Aorta (tissue), 5 donors: ENCODE data around the gene MYL6B. TPM values are rescaled to one million over a fixed set of nuclear protein-coding genes. Genes with fewer than 3 reads are reported as not detected.
A peak's percentile ranks its signal among the peaks of the same experiment; 100 is the strongest.

ENCODE experiments used
- ATAC-seq: fragments of 200-7000 bp; cut with Tn5 transposase; one replicate; pipeline ENCODE4 v1.9.1; 2022; ENCODE audit warnings: moderate library complexity; ENCODE audit not compliant: low FRiP score
- DNase-seq, 2 donors: peaks; one replicate each; pipeline ENCODE4 v3.0.0-alpha.2; 2020
- H3K27ac ChIP-seq, 2 donors: one replicate each; pipeline ENCODE4 v1.5.1; 2013; ENCODE audit warnings: low read length in 2 of 2, mild to moderate bottlenecking in 2 of 2, moderate library complexity in 2 of 2, control low read depth in 1 of 2, inconsistent platforms in 1 of 2, low read depth in 1 of 2
- H3K27me3 ChIP-seq, 2 donors: one replicate each; pipeline ENCODE4 v1.6.1; 2013; ENCODE audit warnings: control low read depth in 1 of 2, low read length in 1 of 2, mild to moderate bottlenecking in 1 of 2, moderate library complexity in 1 of 2; ENCODE audit not compliant: insufficient read depth in 2 of 2, control insufficient read depth in 1 of 2
- H3K36me3 ChIP-seq, 2 donors: one replicate each; pipeline ENCODE4 v1.6.1; 2013; ENCODE audit warnings: control low read depth in 1 of 2, low read length in 1 of 2, mild to moderate bottlenecking in 1 of 2; ENCODE audit not compliant: insufficient read depth in 2 of 2, control insufficient read depth in 1 of 2
- H3K4me1 ChIP-seq, 2 donors: one replicate each; pipeline ENCODE4 v1.6.1; 2013; ENCODE audit warnings: low read length in 2 of 2, control low read depth in 1 of 2, mild to moderate bottlenecking in 1 of 2, moderate library complexity in 1 of 2; ENCODE audit not compliant: insufficient read depth in 2 of 2, control insufficient read depth in 1 of 2
- H3K4me3 ChIP-seq, 2 donors: one replicate each; pipeline ENCODE4 v1.5.1; 2013; ENCODE audit warnings: low read length in 2 of 2, control low read depth in 1 of 2, mild to moderate bottlenecking in 1 of 2
- H3K9me3 ChIP-seq: one replicate; pipeline ENCODE4 v1.6.1; 2013; ENCODE audit warnings: mild to moderate bottlenecking, low read length; ENCODE audit not compliant: control insufficient read depth
- WGBS, 2 donors: extraction: QIAGEN DNeasy Blood & Tissue Kit; methylation state at CpG; one replicate each; pipeline ENCODE4 v1.1.7; 2013; 5-methylcytosine and 5-hydroxymethylcytosine counted together
- intact Hi-C, 2 donors: fragments of 100-400 bp; cut with DNase I; formaldehyde crosslinking; loops; one replicate each; pipeline versions ENCODE4 v1.14.2 to v1.15.0; 2022
- polyA plus RNA-seq, 2 donors: library from polyadenylated mRNA; stranded (reverse); fragments of 200-250 nt; gene quantifications; one replicate each; pipeline ENCODE4 v1.2.3, GENCODE V29; 2013
- total RNA-seq, 2 donors: library from RNA; stranded (reverse); fragmentation: NEBNext Ultra II Directional; extraction: Animal tissue kit (Norgen Biotek cat#: 25700); gene quantifications; one replicate each; pipeline ENCODE4 v1.2.1, GENCODE V29; 2021
- donor health status: healthy with polysubstance abuse.
- donor health status: Bipolar disorder and iron deficiency.
- donor health status: DM: no; HTN: no; CAD: no.
- donor health status: DM: no; HTN: no; CAD: no.
- donor health status: DM: yes; HTN: yes; CAD: no.

The MYL6B gene
- total and polyA plus RNA-seq, 4 donors, result 30.2 to 101 (median 50.4) TPM

DNA sequence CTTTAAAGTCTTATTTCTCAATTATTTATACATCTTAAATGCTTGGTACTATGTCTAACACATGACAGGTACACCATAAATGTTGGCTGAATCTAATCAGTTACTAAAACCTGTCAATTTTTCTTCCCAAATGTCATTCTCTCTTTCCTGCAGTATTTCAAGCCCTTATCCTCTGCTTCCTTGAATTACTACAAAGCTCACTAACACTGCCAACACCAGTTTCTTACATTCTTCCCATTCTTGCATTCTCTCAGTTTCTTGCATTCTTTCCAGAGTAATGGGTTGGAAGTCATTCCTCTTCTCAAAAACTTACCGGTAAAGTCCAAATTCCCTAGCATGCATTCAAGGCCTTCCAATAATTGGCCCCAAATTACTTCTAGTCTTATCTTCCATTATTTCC is 46.4 kb downstream of the MYL6B start:
- Histone ChIP-seq H3K4me3 (no peak overlapping the region), H3K27ac (no peak overlapping the region), H3K9me3 (no peaks in the 10 kb centered on the region), H3K4me1 (no peaks in the 10 kb centered on the region), H3K36me3 (no peaks in the 10 kb centered on the region), H3K27me3 (no peaks in the 10 kb centered on the region)
- DNase-seq (no peak), ATAC-seq (no peak)
- WGBS, 2 donors, result 7% methylated on average over 1 of the region's 1 CpG
- intact Hi-C loops, result no loop called here

DNA sequence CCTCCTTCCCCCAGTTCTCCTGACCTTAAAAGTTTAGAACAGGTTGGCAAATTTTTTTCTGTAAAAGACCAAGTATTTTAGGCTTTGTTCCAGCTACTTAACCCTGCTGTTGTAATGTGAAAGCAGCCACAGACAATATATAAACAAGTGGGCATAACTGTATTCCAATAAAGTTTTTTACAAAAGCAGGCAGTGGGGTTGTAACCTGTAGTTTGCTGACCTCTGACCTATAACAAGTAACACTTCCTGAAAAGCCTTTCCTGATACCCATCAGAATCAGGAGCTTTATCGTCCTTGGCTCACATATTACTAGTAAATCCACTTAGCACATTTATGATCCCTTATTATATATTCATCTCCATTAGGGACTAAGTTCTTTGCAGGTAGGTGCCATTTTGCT is 50.0 kb downstream of the MYL6B start:
- WGBS, 2 donors, result 43 to 67% methylated on average over 1 of the region's 1 CpG
- Histone ChIP-seq H3K36me3 (peaks cover 4 to 6% of the 10 kb centered on the region in 2 donors), H3K27me3 (no peaks in the 10 kb centered on the region), H3K9me3 (no peaks in the 10 kb centered on the region), H3K4me3 (no peak overlapping the region), H3K4me1 (no peaks in the 10 kb centered on the region), H3K27ac (no peak overlapping the region)
- intact Hi-C loops, result no loop called here
- no peak for ATAC-seq
- DNase-seq, result no peak

DNA sequence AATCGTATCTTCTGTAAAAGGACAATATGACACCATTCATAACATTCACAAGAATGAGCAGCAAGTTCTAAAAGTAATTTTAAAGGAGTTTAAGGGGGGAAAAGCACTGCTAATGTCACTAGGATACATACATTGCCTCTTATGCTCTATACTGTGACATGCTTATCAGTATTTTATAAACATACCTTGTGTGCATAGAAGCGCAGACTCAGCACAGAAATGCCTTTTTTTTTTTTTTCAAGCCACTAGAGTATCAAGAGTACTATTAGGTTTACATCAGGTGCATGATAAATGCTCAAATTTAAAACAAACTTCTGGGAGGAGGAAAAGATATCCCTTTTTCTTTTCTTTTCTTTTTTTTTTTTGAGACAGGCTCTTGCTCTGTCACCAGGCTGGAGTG is 50.5 kb downstream of the MYL6B start:
- H3K9me3 ChIP-seq, result no peaks in the 10 kb centered on the region
- no peaks in the 10 kb centered on the region for H3K27me3 ChIP-seq
- 50 to 55% methylated on average over 2 of the region's 2 CpGs for WGBS, 2 donors
- peaks cover 7 to 9% of the 10 kb centered on the region in 2 donors for H3K36me3 ChIP-seq
- ATAC-seq (no peak), DNase-seq (no peak)
- H3K4me1 ChIP-seq, result no peaks in the 10 kb centered on the region
- H3K4me3 ChIP-seq, result no peak overlapping the region
- intact Hi-C loops, result no loop called here
- no peak overlapping the region for H3K27ac ChIP-seq

DNA sequence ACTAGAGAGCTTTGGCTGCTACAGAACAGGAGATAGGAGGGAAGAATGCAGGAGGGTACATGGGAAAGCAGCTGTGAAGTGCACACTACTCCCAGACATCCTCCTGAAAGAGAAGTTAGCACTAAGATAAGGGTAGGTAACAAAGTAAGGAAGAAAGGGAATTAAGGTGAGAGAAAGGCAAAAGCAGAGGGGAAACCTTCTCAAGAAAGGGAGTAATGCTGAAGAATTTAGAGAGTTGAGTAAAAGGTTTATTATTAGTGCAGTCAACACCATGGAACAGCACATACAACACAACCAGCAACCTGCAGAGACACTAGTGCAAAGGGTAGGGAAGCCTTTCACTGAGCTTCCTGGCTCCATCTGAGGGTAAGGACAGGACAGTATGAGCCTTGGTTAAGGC is 51.9 kb downstream of the MYL6B start:
- ATAC-seq (no peak), DNase-seq (no peak)
- Histone ChIP-seq H3K4me1 (no peaks in the 10 kb centered on the region), H3K27ac (no peak overlapping the region), H3K36me3 (peaks cover 7 to 11% of the 10 kb centered on the region in 2 donors), H3K4me3 (no peak overlapping the region), H3K9me3 (no peaks in the 10 kb centered on the region), H3K27me3 (no peaks in the 10 kb centered on the region)
- intact Hi-C loops, result no loop called here

DNA sequence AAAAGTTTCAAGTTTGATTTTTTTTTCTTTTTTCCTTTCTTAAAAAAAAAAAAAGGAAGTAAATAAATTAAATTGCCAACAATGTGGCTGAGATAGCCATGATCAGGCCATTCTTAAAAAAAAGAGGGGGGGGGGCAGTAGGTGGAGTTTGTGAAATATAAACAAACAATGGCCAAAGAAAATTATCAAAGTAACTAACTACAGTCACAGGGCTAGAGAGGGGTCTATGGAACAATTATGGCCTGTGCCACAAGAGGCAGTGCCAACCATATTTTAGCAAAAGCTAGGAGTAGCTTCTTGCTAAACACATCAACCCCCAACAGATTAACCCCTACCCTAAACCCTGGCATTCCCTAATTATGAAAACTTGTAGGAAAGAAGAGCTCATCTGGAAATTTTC is 53.1 kb downstream of the MYL6B start:
- no peak for DNase-seq
- peak overlapping the region in 1 of 2 donors; percentile 15 for H3K27ac ChIP-seq
- H3K27me3 ChIP-seq, result no peaks in the 10 kb centered on the region
- H3K4me3 ChIP-seq, result no peak overlapping the region
- ATAC-seq, result no peak
- intact Hi-C loops, result no loop called here
- no peaks in the 10 kb centered on the region for H3K9me3 ChIP-seq
- peaks cover 7 to 16% of the 10 kb centered on the region in 2 donors for H3K36me3 ChIP-seq
- H3K4me1 ChIP-seq, result no peaks in the 10 kb centered on the region

GRCh38 chr12:56206452-56207166 is 54.2 kb downstream of the MYL6B start:
- WGBS, 2 donors, result 46 to 48% methylated on average over 14 of the region's 14 CpGs
- Histone ChIP-seq H3K4me3 (no peak overlapping the region), H3K36me3 (peaks cover 7 to 16% of the 10 kb centered on the region in 2 donors), H3K27ac (no peak overlapping the region), H3K27me3 (no peaks in the 10 kb centered on the region), H3K4me1 (no peaks in the 10 kb centered on the region), H3K9me3 (no peaks in the 10 kb centered on the region)
- ATAC-seq, result peak; percentile 68
- intact Hi-C loops, result loop anchor here in 1 of 2 donors (2.0 kb wide), 1 partner anchor 18 kb away; the partner anchor contains the start of gene NABP2
- peak in 1 of 2 donors; percentile 69 for DNase-seq

Other genes starting within 250 kb of the MYL6B start
- 10 to 100 TPM; 21.9 to 23.5 TPM for gene PYM1, start 224.7 kb upstream of the MYL6B start, total RNA-seq
- gene PYM1, start 224.7 kb upstream of the MYL6B start, polyA plus RNA-seq, result 10 to 100 TPM; 28.9 to 40.2 TPM
- gene DGKA, start 221.4 kb upstream of the MYL6B start, total RNA-seq, result 10 to 100 TPM; 74.1 to 86.5 TPM
- 10 to 100 TPM; 41.4 to 85.6 TPM for gene DGKA, start 221.4 kb upstream of the MYL6B start, polyA plus RNA-seq
- gene PMEL, start 186.5 kb upstream of the MYL6B start, total RNA-seq, result 1 to 10 TPM in 1 of 2 donors, under 1 TPM in 1; 0.93 to 2.0 TPM
- 1 to 10 TPM in 1 of 2 donors, under 1 TPM in 1; 0.64 to 2.9 TPM for gene PMEL, start 186.5 kb upstream of the MYL6B start, polyA plus RNA-seq
- 10 to 100 TPM; 29.8 to 35.5 TPM for gene CDK2, start 185.8 kb upstream of the MYL6B start, total RNA-seq
- gene CDK2, start 185.8 kb upstream of the MYL6B start, polyA plus RNA-seq, result 10 to 100 TPM; 27.9 to 36.5 TPM
- 100 to 1,000 TPM; 115 to 126 TPM for gene RAB5B, start 178.5 kb upstream of the MYL6B start, total RNA-seq
- 10 to 100 TPM; 58.4 to 86.2 TPM for gene RAB5B, start 178.5 kb upstream of the MYL6B start, polyA plus RNA-seq
- gene SUOX, start 155.3 kb upstream of the MYL6B start, total RNA-seq, result 10 to 100 TPM; 17.7 to 18.3 TPM
- 10 to 100 TPM in 1 of 2 donors, 1 to 10 TPM in 1; 6.4 to 17.6 TPM for gene SUOX, start 155.3 kb upstream of the MYL6B start, polyA plus RNA-seq
- 10 to 100 TPM in 1 of 2 donors, 1 to 10 TPM in 1; 9.8 to 12.2 TPM for gene IKZF4, start 131.5 kb upstream of the MYL6B start, total RNA-seq
- gene IKZF4, start 131.5 kb upstream of the MYL6B start, polyA plus RNA-seq, result 1 to 10 TPM; 1.8 to 5.3 TPM
- gene RPS26, start 110.7 kb upstream of the MYL6B start, total RNA-seq, result 10 to 100 TPM; 40.5 to 69.1 TPM
- 1,000 to 10,000 TPM in 1 of 2 donors, 100 to 1,000 TPM in 1; 973 to 1,454 TPM for gene RPS26, start 110.7 kb upstream of the MYL6B start, polyA plus RNA-seq
- gene ERBB3, start 72.4 kb upstream of the MYL6B start, total RNA-seq, result 1 to 10 TPM; 3.2 to 5.1 TPM
- gene ERBB3, start 72.4 kb upstream of the MYL6B start, polyA plus RNA-seq, result 1 to 10 TPM in 1 of 2 donors, under 1 TPM in 1; 0.23 to 9.6 TPM
- 10 to 100 TPM; 59.9 to 63.5 TPM for gene PA2G4, start 48.0 kb upstream of the MYL6B start, total RNA-seq
- 10 to 100 TPM; 79.6 to 80.8 TPM for gene PA2G4, start 48.0 kb upstream of the MYL6B start, polyA plus RNA-seq
- 1,000 to 10,000 TPM; 2,225 to 2,370 TPM for gene RPL41, start 36.0 kb upstream of the MYL6B start, total RNA-seq
- 1,000 to 10,000 TPM; 5,850 to 7,278 TPM for gene RPL41, start 36.0 kb upstream of the MYL6B start, polyA plus RNA-seq
- 1 to 10 TPM; 8.9 to 9.6 TPM for gene ZC3H10, start 34.3 kb upstream of the MYL6B start, total RNA-seq
- 1 to 10 TPM; 1.8 to 3.1 TPM for gene ZC3H10, start 34.3 kb upstream of the MYL6B start, polyA plus RNA-seq
- 100 to 1,000 TPM; 103 to 106 TPM for gene ESYT1, start 24.3 kb upstream of the MYL6B start, total RNA-seq
- gene ESYT1, start 24.3 kb upstream of the MYL6B start, polyA plus RNA-seq, result 10 to 100 TPM; 27.0 to 54.6 TPM
- 1,000 to 10,000 TPM; 1,811 to 3,292 TPM for gene MYL6, start 5.8 kb downstream of the MYL6B start, total RNA-seq
- gene MYL6, start 5.8 kb downstream of the MYL6B start, polyA plus RNA-seq, result 1,000 to 10,000 TPM; 5,914 to 7,311 TPM
- 100 to 1,000 TPM; 118 to 140 TPM for gene SMARCC2, start 36.9 kb downstream of the MYL6B start, total RNA-seq
- gene SMARCC2, start 36.9 kb downstream of the MYL6B start, polyA plus RNA-seq, result 10 to 100 TPM; 45.0 to 56.2 TPM
- gene RNF41, start 69.3 kb downstream of the MYL6B start, total RNA-seq, result 10 to 100 TPM; 50.9 to 61.4 TPM
- 10 to 100 TPM; 32.9 to 39.3 TPM for gene RNF41, start 69.3 kb downstream of the MYL6B start, polyA plus RNA-seq
- 10 to 100 TPM; 18.6 to 19.7 TPM for gene NABP2, start 71.8 kb downstream of the MYL6B start, total RNA-seq
- 10 to 100 TPM; 25.7 to 28.6 TPM for gene NABP2, start 71.8 kb downstream of the MYL6B start, polyA plus RNA-seq
- gene SLC39A5, start 77.5 kb downstream of the MYL6B start, total RNA-seq, result not detected
- gene SLC39A5, start 77.5 kb downstream of the MYL6B start, polyA plus RNA-seq, result 10 to 100 TPM in 1 of 2 donors, 1 to 10 TPM in 1; 1.1 to 21.4 TPM
- gene ANKRD52, start 105.8 kb downstream of the MYL6B start, total RNA-seq, result 10 to 100 TPM; 30.5 to 37.9 TPM
- gene ANKRD52, start 105.8 kb downstream of the MYL6B start, polyA plus RNA-seq, result 1 to 10 TPM; 4.4 to 9.3 TPM
- 10 to 100 TPM; 11.1 to 11.2 TPM for gene COQ10A, start 114.4 kb downstream of the MYL6B start, total RNA-seq
- 10 to 100 TPM; 11.9 to 18.9 TPM for gene COQ10A, start 114.4 kb downstream of the MYL6B start, polyA plus RNA-seq
- gene CS, start 147.7 kb downstream of the MYL6B start, total RNA-seq, result 100 to 1,000 TPM; 103 to 104 TPM
- gene CS, start 147.7 kb downstream of the MYL6B start, polyA plus RNA-seq, result 10 to 100 TPM; 49.5 to 56.3 TPM
- gene CNPY2, start 163.4 kb downstream of the MYL6B start, total RNA-seq, result 10 to 100 TPM; 72.2 to 92.0 TPM
- gene CNPY2, start 163.4 kb downstream of the MYL6B start, polyA plus RNA-seq, result 100 to 1,000 TPM in 1 of 2 donors, 10 to 100 TPM in 1; 96.2 to 149 TPM
- gene PAN2, start 181.4 kb downstream of the MYL6B start, total RNA-seq, result 10 to 100 TPM; 40.1 to 83.5 TPM
- 10 to 100 TPM in 1 of 2 donors, 1 to 10 TPM in 1; 6.1 to 73.2 TPM for gene PAN2, start 181.4 kb downstream of the MYL6B start, polyA plus RNA-seq
- gene IL23A, start 186.3 kb downstream of the MYL6B start, total RNA-seq, result under 1 TPM in 1 of 2 donors, not detected in 1; 0.52 TPM
- gene IL23A, start 186.3 kb downstream of the MYL6B start, polyA plus RNA-seq, result not detected
- gene STAT2, start 207.5 kb downstream of the MYL6B start, total RNA-seq, result 100 to 1,000 TPM; 129 to 191 TPM
- gene STAT2, start 207.5 kb downstream of the MYL6B start, polyA plus RNA-seq, result 100 to 1,000 TPM in 1 of 2 donors, 10 to 100 TPM in 1; 20.0 to 111 TPM
- gene APOF, start 210.3 kb downstream of the MYL6B start, total RNA-seq, result not detected
- under 1 TPM in 1 of 2 donors, not detected in 1; 0.50 TPM for gene APOF, start 210.3 kb downstream of the MYL6B start, polyA plus RNA-seq